ENCODE measurements around the gene TLR2.

The TLR2 gene

GRCh38 chr4:153733751-153734448 lies 49.8 kb downstream of the TLR2 start:
- no peak for DNase-seq

GRCh38 chr4:153735906-153736461 lies 51.9 kb downstream of the TLR2 start:
- no peak for DNase-seq

- no peak for DNase-seq
Observed at GRCh38 chr4:153741541-153741940, 57.5 kb downstream of the TLR2 start.

- no peak for DNase-seq
Observed at GRCh38 chr4:153745651-153746050, 61.6 kb downstream of the TLR2 start.

- no peak for DNase-seq
Observed at GRCh38 chr4:153747406-153747955, 63.4 kb downstream of the TLR2 start.

GRCh38 chr4:153748378-153748777 lies 64.3 kb downstream of the TLR2 start:
- no peak for DNase-seq

GRCh38 chr4:153750197-153750817 lies 66.2 kb downstream of the TLR2 start:
- peak; percentile 60 for DNase-seq

- no peak for DNase-seq
Observed at GRCh38 chr4:153755186-153755585, 71.1 kb downstream of the TLR2 start.
